ENCODE measurements around the gene TMEM17. TPM values are rescaled to one million over a fixed set of nuclear protein-coding genes. Genes with fewer than 3 reads are reported as not detected.
A peak's percentile ranks its signal among the peaks of the same experiment; 100 is the strongest.
"Not testable (repeated sequence)": the region's sequence is repeated elsewhere in the genome, so short reads cannot be mapped to it uniquely, and the experiment has no call there.

The TMEM17 gene
- total RNA-seq, 1 donor from 2014 or later, result 4.9 TPM

- Histone ChIP-seq H3K27me3 (ENCODE audit: control insufficient read depth, insufficient read depth, low read length) (no peaks in the 10 kb centered on the region), H3K4me3 (ENCODE audit: low read depth, low read length) (no peak overlapping the region), H3K36me3 (ENCODE audit: control insufficient read depth, insufficient read depth, low read length) (no peaks in the 10 kb centered on the region)
- TF ChIP-seq, protein P1, sequence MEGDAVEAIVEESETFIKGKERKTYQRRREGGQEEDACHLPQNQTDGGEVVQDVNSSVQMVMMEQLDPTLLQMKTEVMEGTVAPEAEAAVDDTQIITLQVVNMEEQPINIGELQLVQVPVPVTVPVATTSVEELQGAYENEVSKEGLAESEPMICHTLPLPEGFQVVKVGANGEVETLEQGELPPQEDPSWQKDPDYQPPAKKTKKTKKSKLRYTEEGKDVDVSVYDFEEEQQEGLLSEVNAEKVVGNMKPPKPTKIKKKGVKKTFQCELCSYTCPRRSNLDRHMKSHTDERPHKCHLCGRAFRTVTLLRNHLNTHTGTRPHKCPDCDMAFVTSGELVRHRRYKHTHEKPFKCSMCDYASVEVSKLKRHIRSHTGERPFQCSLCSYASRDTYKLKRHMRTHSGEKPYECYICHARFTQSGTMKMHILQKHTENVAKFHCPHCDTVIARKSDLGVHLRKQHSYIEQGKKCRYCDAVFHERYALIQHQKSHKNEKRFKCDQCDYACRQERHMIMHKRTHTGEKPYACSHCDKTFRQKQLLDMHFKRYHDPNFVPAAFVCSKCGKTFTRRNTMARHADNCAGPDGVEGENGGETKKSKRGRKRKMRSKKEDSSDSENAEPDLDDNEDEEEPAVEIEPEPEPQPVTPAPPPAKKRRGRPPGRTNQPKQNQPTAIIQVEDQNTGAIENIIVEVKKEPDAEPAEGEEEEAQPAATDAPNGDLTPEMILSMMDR (IDR thresholded peaks at IDR 0.05; ENCODE audit: insufficient read depth, low read length, poor library complexity, severe bottlenecking), result no peak
- no peak for DNase-seq (ENCODE audit: low read depth)
Measured at GRCh38 chr2:62524293-62524941, 18.4 kb upstream of the TMEM17 start.

DNA sequence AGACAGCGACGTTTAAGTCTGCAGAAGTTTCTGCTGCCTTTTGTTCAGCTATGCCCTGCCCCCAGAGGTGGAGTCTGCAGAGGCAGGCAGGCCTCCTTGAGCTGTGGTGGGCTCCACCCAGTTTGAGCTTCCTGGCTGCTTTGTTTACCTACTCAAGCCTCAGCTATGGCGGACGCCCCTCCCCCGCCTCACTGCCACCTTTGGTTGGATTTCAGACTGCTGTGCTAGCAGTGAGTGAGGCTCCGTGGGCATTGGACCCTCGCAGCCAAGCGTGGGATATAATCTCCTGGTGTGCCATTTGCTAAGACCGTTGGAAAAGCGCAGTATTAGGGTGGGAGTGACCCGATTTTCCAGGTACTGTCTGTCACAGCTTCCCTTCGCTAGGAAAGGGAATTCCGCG is 15.1 kb upstream of the TMEM17 start:
- not testable (repeated sequence) for H3K27me3 ChIP-seq (ENCODE audit: control insufficient read depth, insufficient read depth, low read length); H3K4me3 ChIP-seq (ENCODE audit: low read depth, low read length); H3K36me3 ChIP-seq (ENCODE audit: control insufficient read depth, insufficient read depth, low read length); DNase-seq (ENCODE audit: low read depth)

DNA sequence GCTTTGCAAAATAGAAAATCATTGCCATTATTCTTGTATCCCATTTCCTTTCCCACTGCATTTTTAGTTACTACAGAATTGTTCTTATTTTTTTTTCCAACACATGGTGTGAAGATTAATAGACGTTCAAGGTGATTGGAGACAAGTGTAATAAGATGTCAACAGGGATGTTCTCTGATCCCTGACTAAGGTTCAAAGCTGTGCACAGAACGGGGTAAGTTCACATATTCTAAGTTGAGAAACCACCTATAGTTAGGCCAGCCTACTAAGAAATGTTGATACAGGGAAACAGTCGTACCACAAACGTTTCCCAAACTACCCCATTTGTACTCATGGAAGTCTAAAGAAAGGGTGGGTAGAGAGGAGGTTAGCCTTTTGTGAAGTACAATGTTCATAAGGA is 6.4 kb upstream of the TMEM17 start:
- Histone ChIP-seq H3K36me3 (ENCODE audit: control insufficient read depth, insufficient read depth, low read length) (no peaks in the 10 kb centered on the region), H3K27me3 (ENCODE audit: control insufficient read depth, insufficient read depth, low read length) (no peaks in the 10 kb centered on the region), H3K4me3 (ENCODE audit: low read depth, low read length) (no peak overlapping the region)
- TF ChIP-seq, protein P1 (IDR thresholded peaks at IDR 0.05; ENCODE audit: insufficient read depth, low read length, poor library complexity, severe bottlenecking), result no peak
- no peak for DNase-seq (ENCODE audit: low read depth)

DNA sequence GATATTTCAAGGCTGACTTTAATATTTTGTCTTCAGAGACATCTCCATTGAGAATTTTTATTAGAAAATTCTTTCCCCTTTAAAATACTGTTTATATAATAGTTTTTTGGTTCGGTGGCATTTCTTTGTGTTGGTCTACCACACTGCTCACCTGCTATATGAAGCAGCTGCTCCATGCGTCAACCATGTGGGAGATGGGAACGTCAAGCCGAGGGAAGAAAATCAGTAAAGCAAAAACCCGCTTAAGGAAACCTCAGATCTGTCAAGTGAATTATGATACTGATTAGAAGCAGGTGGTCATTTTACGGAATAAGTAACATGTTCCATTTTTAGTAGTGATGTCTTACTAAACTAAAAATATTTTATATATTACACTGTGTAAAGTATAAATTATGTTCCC is 5.6 kb upstream of the TMEM17 start:
- no peaks in the 10 kb centered on the region for H3K27me3 ChIP-seq (ENCODE audit: control insufficient read depth, insufficient read depth, low read length)
- no peaks in the 10 kb centered on the region for H3K36me3 ChIP-seq (ENCODE audit: control insufficient read depth, insufficient read depth, low read length)
- no peak overlapping the region for H3K4me3 ChIP-seq (ENCODE audit: low read depth, low read length)
- TF ChIP-seq, protein P1 (IDR thresholded peaks at IDR 0.05; ENCODE audit: insufficient read depth, low read length, poor library complexity, severe bottlenecking), result no peak
- no peak for DNase-seq (ENCODE audit: low read depth)

DNA sequence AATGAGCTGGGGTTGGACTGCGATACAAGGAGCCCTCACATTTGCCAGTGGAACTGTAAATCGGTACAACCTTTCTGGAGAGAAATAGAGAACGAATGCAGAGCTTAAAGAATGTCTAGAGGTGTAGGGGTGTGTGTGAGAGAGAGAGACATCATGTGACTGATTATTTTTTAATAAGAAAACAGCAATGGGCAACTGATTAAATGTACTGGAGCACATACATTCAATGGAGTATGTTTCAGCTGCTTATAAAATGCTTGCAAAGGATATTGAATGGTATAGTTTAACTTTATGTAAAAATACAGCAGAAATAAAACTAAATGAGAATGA is 391 bp upstream of the TMEM17 start:
- H3K4me3 ChIP-seq (ENCODE audit: low read depth, low read length), result peak overlapping the region; percentile 78
- H3K36me3 ChIP-seq (ENCODE audit: control insufficient read depth, insufficient read depth, low read length), result no peaks in the 10 kb centered on the region
- no peaks in the 10 kb centered on the region for H3K27me3 ChIP-seq (ENCODE audit: control insufficient read depth, insufficient read depth, low read length)
- DNase-seq (ENCODE audit: low read depth), result peak; percentile 12
- TF ChIP-seq, protein P1 (IDR thresholded peaks at IDR 0.05; ENCODE audit: insufficient read depth, low read length, poor library complexity, severe bottlenecking), result no peak

DNA sequence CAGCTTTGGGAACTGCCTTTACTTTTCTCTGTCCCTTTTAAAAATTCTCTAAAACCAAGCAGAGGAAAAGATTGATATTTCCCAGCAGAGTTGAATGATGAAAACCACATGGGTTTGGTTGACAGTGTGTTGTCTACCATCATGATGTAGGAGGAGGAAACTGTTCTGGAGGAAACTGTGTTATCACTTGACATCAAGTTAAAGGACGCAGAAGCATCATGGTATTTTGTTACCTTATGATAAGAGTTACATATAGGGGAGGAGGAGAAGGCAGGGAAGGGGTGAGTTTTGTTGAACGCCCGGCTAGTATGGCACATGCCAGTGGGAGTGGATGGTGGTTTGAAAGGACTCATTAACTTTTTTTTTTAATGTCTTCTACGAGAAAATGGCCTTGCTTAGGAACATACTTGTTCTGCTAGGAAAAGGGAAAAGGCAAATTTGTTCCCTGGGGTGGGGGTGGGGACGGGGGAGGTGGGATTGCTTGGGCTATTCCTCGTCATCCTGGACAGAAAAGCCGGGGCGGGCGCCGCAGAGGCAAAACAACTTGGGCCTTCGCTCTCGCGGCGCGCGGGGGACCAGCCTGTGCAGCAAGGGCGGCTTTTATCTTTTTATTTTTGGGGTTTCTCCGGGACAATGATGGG is 766 bp downstream of the TMEM17 start:
- TF ChIP-seq, protein P1 (IDR thresholded peaks at IDR 0.05; ENCODE audit: insufficient read depth, low read length, poor library complexity, severe bottlenecking), result no peak
- no peak for DNase-seq (ENCODE audit: low read depth)
- peak overlapping the region; percentile 78 for H3K4me3 ChIP-seq (ENCODE audit: low read depth, low read length)

More for the DNA sequence above, 766 bp downstream of the TMEM17 start:
- no peaks in the 10 kb centered on the region for H3K27me3 ChIP-seq (ENCODE audit: control insufficient read depth, insufficient read depth, low read length)
- H3K36me3 ChIP-seq (ENCODE audit: control insufficient read depth, insufficient read depth, low read length), result no peaks in the 10 kb centered on the region

Measured in kidney epithelial cell (primary cell).